IMR-90 (cell line): ENCODE results near the gene DHRS3. TPM values are rescaled to one million over a fixed set of nuclear protein-coding genes. Genes with fewer than 3 reads are reported as not detected.

Experiments used
- ATAC-seq: fragments of 200-7000 bp; cut with Tn5 transposase; 2 replicates; pipeline ENCODE4 v1.9.1; 2020; ENCODE audit warnings: low read depth, mild to moderate bottlenecking, moderate library complexity
- BruUV-seq: library from RNA; stranded (reverse); fragments of 400-500 nt; replicated peaks from 2 replicates; lab custom pipeline; 2021; lab: Mats Ljungman, UMichigan
- CTCF ChIA-PET: fragments of 300-600 bp; formaldehyde crosslinking; extraction: SDS; loops from one replicate; lab custom pipeline; 2021; ENCODE audit warnings: antibody characterized with exemption; lab: Yijun Ruan, JAX
- POLR2A ChIA-PET: fragments of 300-600 bp; sonication (Branson Sonifier 250); formaldehyde crosslinking; loops from one replicate; lab custom pipeline; 2022; ENCODE audit warnings: antibody characterized with exemption; ENCODE audit not compliant: unreplicated experiment; lab: Charles Lee
- DNase-seq: peaks from one replicate; pipeline ENCODE4 v3.0.0; 2013
- H2AFZ ChIP-seq: replicated peaks from 2 replicates; pipeline ENCODE3; 2013; ENCODE audit warnings: low read length, mild to moderate bottlenecking; ENCODE audit not compliant: poor library complexity
- H2AK5ac ChIP-seq: 2 replicates; pipeline ENCODE4 v1.6.1; 2013; ENCODE audit warnings: low read depth, low read length, inconsistent platforms
- H2AK9ac ChIP-seq: replicated peaks from 2 replicates; pipeline ENCODE3; 2013; ENCODE audit warnings: mild to moderate bottlenecking, low read depth, low read length, moderate library complexity; ENCODE audit not compliant: poor library complexity
- H2BK120ac ChIP-seq: 2 replicates; pipeline ENCODE4 v1.6.1; 2013; ENCODE audit warnings: low read depth, low read length, inconsistent platforms
- H2BK15ac ChIP-seq: 3 replicates; pipeline ENCODE4 v1.6.1; 2013; ENCODE audit warnings: low read depth, low read length, inconsistent platforms
- H2BK20ac ChIP-seq: 2 replicates; pipeline ENCODE4 v1.6.1; 2013; ENCODE audit warnings: low read depth, mild to moderate bottlenecking, inconsistent platforms, low read length, moderate library complexity
- H2BK5ac ChIP-seq: 2 replicates; pipeline ENCODE4 v1.6.1; 2013; ENCODE audit warnings: mild to moderate bottlenecking, low read depth, low read length, inconsistent platforms; ENCODE audit not compliant: poor library complexity, severe bottlenecking
- H3K14ac ChIP-seq: replicated peaks from 2 replicates; pipeline ENCODE4 v1.6.1; 2013; ENCODE audit warnings: low read depth, low read length, inconsistent platforms
- H3K18ac ChIP-seq: 2 replicates; pipeline ENCODE4 v1.6.1; 2013; ENCODE audit warnings: low read depth, low read length, control low read depth
- H3K23ac ChIP-seq: 2 replicates; pipeline ENCODE4 v1.6.1; 2013; ENCODE audit warnings: low read depth, low read length, inconsistent platforms
- H3K27ac ChIP-seq: 2 replicates; pipeline ENCODE4 v1.5.1; 2013; ENCODE audit warnings: mild to moderate bottlenecking, control low read depth, low read length; ENCODE audit not compliant: insufficient read depth
- H3K27me3 ChIP-seq: 2 replicates; pipeline ENCODE4 v1.6.1; 2013; ENCODE audit warnings: low read length; ENCODE audit not compliant: control insufficient read depth, insufficient read depth
- H3K36me3 ChIP-seq: 2 replicates; pipeline ENCODE4 v1.6.1; 2013; ENCODE audit warnings: low read length, mixed read lengths; ENCODE audit not compliant: control insufficient read depth, insufficient read depth
- H3K4ac ChIP-seq: 2 replicates; pipeline ENCODE4 v1.6.1; 2013; ENCODE audit warnings: low read depth, low read length, inconsistent platforms
- H3K4me1 ChIP-seq: 2 replicates; pipeline ENCODE4 v1.6.1; 2013; ENCODE audit warnings: low read length, mixed read lengths; ENCODE audit not compliant: control insufficient read depth, insufficient read depth
- H3K4me2 ChIP-seq: 2 replicates; pipeline ENCODE4 v1.6.1; 2013; ENCODE audit warnings: low read depth, mild to moderate bottlenecking, control low read depth, low read length, moderate library complexity
- H3K4me3 ChIP-seq: 2 replicates; pipeline ENCODE4 v1.5.1; 2013; ENCODE audit warnings: low read depth, mild to moderate bottlenecking, control low read depth, low read length, moderate library complexity; ENCODE audit not compliant: insufficient read depth
- H3K56ac ChIP-seq: 2 replicates; pipeline ENCODE4 v1.6.1; 2013; ENCODE audit warnings: low read length, inconsistent platforms; ENCODE audit not compliant: insufficient read depth; ENCODE audit errors: extremely low read depth
- H3K79me1 ChIP-seq, 2 experiments: 2 replicates each; pipeline ENCODE4 v1.6.1; 2013; ENCODE audit warnings: low read length in 2 of 2, inconsistent platforms in 1 of 2, low read depth in 1 of 2
- H3K9ac ChIP-seq: 2 replicates; pipeline ENCODE4 v1.6.1; 2013; ENCODE audit warnings: low read depth, low read length, control low read depth
- H3K9me1 ChIP-seq: 2 replicates; pipeline ENCODE4 v1.6.1; 2013; ENCODE audit warnings: low read length, inconsistent platforms; ENCODE audit not compliant: insufficient read depth
- H3K9me3 ChIP-seq: 2 replicates; pipeline ENCODE4 v1.6.1; 2013; ENCODE audit warnings: low read length; ENCODE audit not compliant: control insufficient read depth, insufficient read depth
- H4K20me1 ChIP-seq: 2 replicates; pipeline ENCODE4 v1.6.1; 2013; ENCODE audit warnings: low read length, inconsistent platforms; ENCODE audit not compliant: insufficient read depth
- H4K5ac ChIP-seq: 2 replicates; pipeline ENCODE4 v1.6.1; 2013; ENCODE audit warnings: mild to moderate bottlenecking, low read depth, low read length, control low read depth
- H4K8ac ChIP-seq, 2 experiments: 2 replicates each; pipeline ENCODE4 v1.6.1; 2013; ENCODE audit warnings: low read depth in 2 of 2, low read length in 2 of 2, control low read depth in 1 of 2, inconsistent platforms in 1 of 2
- H4K91ac ChIP-seq: 2 replicates; pipeline ENCODE4 v1.6.1; 2013; ENCODE audit warnings: low read depth, low read length, inconsistent platforms; ENCODE audit not compliant: insufficient read depth
- BHLHE40 ChIP-seq: fragments of 150-350 bp; IDR thresholded peaks from 2 replicates; pipeline ENCODE4 v1.6.1; 2016; ENCODE audit warnings: mild to moderate bottlenecking, low read depth, low read length
- CEBPB ChIP-seq: IDR thresholded peaks from 2 replicates; pipeline ENCODE4 v1.6.1; 2012; ENCODE audit warnings: low read depth, low read length, improper control_type of control experiment
- CHD1 ChIP-seq: IDR thresholded peaks from 2 replicates; pipeline ENCODE4 v1.6.1; 2012; ENCODE audit warnings: low read depth, low read length, improper control_type of control experiment
- CTCF ChIP-seq: conservative IDR thresholded peaks from 2 replicates; pipeline ENCODE4 v1.5.1; 2012; ENCODE audit warnings: mild to moderate bottlenecking, low read depth, low read length, improper control_type of control experiment
- ELK1 ChIP-seq: fragments of 150-350 bp; IDR thresholded peaks from 2 replicates; pipeline ENCODE4 v1.6.1; 2016; ENCODE audit warnings: low read depth, mild to moderate bottlenecking, low read length, moderate library complexity, borderline replicate concordance
- FOS ChIP-seq: fragments of 150-350 bp; IDR thresholded peaks from 2 replicates; pipeline ENCODE4 v1.6.1; 2016; ENCODE audit warnings: low read depth, low read length
- MAFK ChIP-seq: IDR thresholded peaks from 2 replicates; pipeline ENCODE4 v1.6.1; 2012; ENCODE audit warnings: low read depth, low read length, improper control_type of control experiment
- MAZ ChIP-seq: IDR thresholded peaks from 2 replicates; pipeline ENCODE4 v1.6.1; 2012; ENCODE audit warnings: low read depth, mild to moderate bottlenecking, low read length, improper control_type of control experiment, moderate library complexity, borderline replicate concordance
- MXI1 ChIP-seq: IDR thresholded peaks from 2 replicates; pipeline ENCODE4 v1.6.1; 2012; ENCODE audit warnings: low read depth, mild to moderate bottlenecking, low read length, moderate library complexity, borderline replicate concordance
- NFE2L2 ChIP-seq: fragments of 150-350 bp; IDR thresholded peaks from 2 replicates; pipeline ENCODE4 v1.6.1; 2016; ENCODE audit warnings: low read depth, mild to moderate bottlenecking, low read length
- POLR2A ChIP-seq: IDR thresholded peaks from 2 replicates; pipeline ENCODE4 v1.6.1; 2012; ENCODE audit warnings: mild to moderate bottlenecking, low read depth, low read length
- RAD21 ChIP-seq: IDR thresholded peaks from 2 replicates; pipeline ENCODE4 v1.6.1; 2012; ENCODE audit warnings: low read length, improper control_type of control experiment
- RCOR1 ChIP-seq: IDR thresholded peaks from 2 replicates; pipeline ENCODE4 v1.6.1; 2012; ENCODE audit warnings: mild to moderate bottlenecking, low read length, improper control_type of control experiment; ENCODE audit not compliant: insufficient replicate concordance
- RFX5 ChIP-seq: IDR thresholded peaks from 2 replicates; pipeline ENCODE4 v1.8.0; 2012; ENCODE audit warnings: low read depth, mild to moderate bottlenecking, low read length, moderate library complexity
- SMC3 ChIP-seq: fragments of 150-350 bp; IDR thresholded peaks from 2 replicates; pipeline ENCODE4 v1.6.1; 2016; ENCODE audit warnings: low read depth, mild to moderate bottlenecking, antibody characterized with exemption, low read length, moderate library complexity
- USF2 ChIP-seq: fragments of 150-350 bp; IDR thresholded peaks from 2 replicates; pipeline ENCODE4 v1.6.1; 2017; ENCODE audit warnings: mild to moderate bottlenecking, antibody characterized with exemption, low read length, low read depth
- WGBS, 2 experiments: methylation state at CpG; one replicate each; pipeline versions ENCODE4 v1.1.5 to v1.1.7; 2013; ENCODE audit warnings: missing lambda C conversion rate in 2 of 2; ENCODE audit not compliant: insufficient read length in 1 of 2; ENCODE audit errors: extremely low coverage in 2 of 2; 5-methylcytosine and 5-hydroxymethylcytosine counted together
- dilution Hi-C: fragments of 300-500 bp; cut with HindIII; formaldehyde crosslinking; loops from one replicate; pipeline ENCODE4 v1.14.3; 2018; ENCODE audit warnings: low sequenced_read_pairs; ENCODE audit not compliant: unreplicated experiment
- in situ Hi-C: fragments of 300-500 bp; cut with MboI; formaldehyde crosslinking; loops from 3 replicates; pipeline ENCODE4 v1.14.3; 2019; ENCODE audit warnings: low sequenced_read_pairs, inconsistent platforms, mixed read lengths
- intact Hi-C: fragments of 100-400 bp; cut with micrococcal nuclease; formaldehyde crosslinking; loops from 2 replicates; pipeline ENCODE4 v1.10.0; 2022
- polyA plus RNA-seq, 3 experiments: library from polyadenylated mRNA; depleted of rRNA; stranded (reverse); fragments of >200 nt; gene quantifications; 2 replicates each; pipeline ENCODE4 v1.2.3, GENCODE V29; 2012; ENCODE audit warnings: low replicate concordance in 1 of 3
- total RNA-seq: library from RNA; depleted of rRNA; stranded (reverse); fragments of >200 nt; gene quantifications from 2 replicates; pipeline ENCODE4 v1.2.3, GENCODE V29; 2012

The DHRS3 gene
- total and polyA plus RNA-seq, 2 of the 4 experiments (the other 2 are of a cell fraction): 11.2 to 14.5 TPM

- BruUV-seq: no TSS peak
- H3K4ac ChIP-seq: no peak overlapping the region
- no peak overlapping the region for H3K27ac ChIP-seq
- no peak overlapping the region for H3K18ac ChIP-seq
- H4K8ac ChIP-seq: no peak overlapping the region
- H3K23ac ChIP-seq: no peak overlapping the region
- no peak overlapping the region for H3K4me3 ChIP-seq
- POLR2A ChIA-PET: interaction anchor here (0.6 kb wide), 1 partner anchor 8 kb away, joined by 5 read pairs; no protein-coding TSS in a partner anchor
- peaks cover 5% of the 10 kb centered on the region for H3K27me3 ChIP-seq
- no peak overlapping the region for H4K91ac ChIP-seq
- H3K9me3 ChIP-seq: peaks cover 5% of the 10 kb centered on the region; the same call in 1 of the 2 replicates
- no peak for TF ChIP-seq ELK1
- TF ChIP-seq MAZ: no peak
- no peak for TF ChIP-seq RAD21
- TF ChIP-seq NFE2L2: no peak
- TF ChIP-seq USF2: no peak
- no peak for TF ChIP-seq CTCF
- no peak for TF ChIP-seq SMC3
- TF ChIP-seq RCOR1: no peak
- TF ChIP-seq POLR2A: no peak
- TF ChIP-seq RFX5: no peak
- no peak for TF ChIP-seq BHLHE40
- TF ChIP-seq CEBPB: no peak
- TF ChIP-seq MXI1: no peak
- no peak for TF ChIP-seq FOS
- no peak for TF ChIP-seq MAFK
- no peak for TF ChIP-seq CHD1
- no peak overlapping the region for H2BK5ac ChIP-seq
- no peak overlapping the region for H3K14ac ChIP-seq
- no peak overlapping the region for H2BK20ac ChIP-seq
- no peaks in the 10 kb centered on the region for H3K9me1 ChIP-seq
- no CpG with 5 or more reads among the region's 1 CpG for WGBS, 2 experiments
- no peaks in the 10 kb centered on the region for H3K4me1 ChIP-seq
- no peak overlapping the region for H3K56ac ChIP-seq
- no peak overlapping the region for H2AK9ac ChIP-seq
- CTCF ChIA-PET: no interaction called here
- no peak overlapping the region for H4K5ac ChIP-seq
- ATAC-seq (no peak), DNase-seq (no peak)
- dilution Hi-C loops: no loop called here
- H3K36me3 ChIP-seq: no peaks in the 10 kb centered on the region
- intact Hi-C loops: no loop called here
- no peaks in the 10 kb centered on the region; the same call in 1 of the 2 replicates for H4K20me1 ChIP-seq
- no peak overlapping the region for H2BK120ac ChIP-seq
- H3K9ac ChIP-seq: no peak overlapping the region
- H2AFZ ChIP-seq: no peak overlapping the region
- H3K79me1 ChIP-seq: no peaks in the 10 kb centered on the region
- in situ Hi-C loops: loop anchor here (5.0 kb wide), 1 partner anchor 350 kb away; no protein-coding TSS in a partner anchor
- no peak overlapping the region for H3K4me2 ChIP-seq
- H2AK5ac ChIP-seq: no peak overlapping the region
- no peak overlapping the region for H2BK15ac ChIP-seq
These were observed 44.5 kb upstream of the DHRS3 start for GRCh38 chr1:12662556-12662955.
